ENCODE results near the gene TWF2. TPM values are rescaled to one million over a fixed set of nuclear protein-coding genes. Genes with fewer than 3 reads are reported as not detected.

The TWF2 gene
- total and polyA plus RNA-seq, 10 of the 15 experiments (the other 5 are each of a cell fraction or from before 2014, with no cell fraction given), result 0.16 to 106 (median 68.5) TPM

- Histone ChIP-seq H2AFZ (ENCODE audit: control insufficient read depth, low read depth, low read length) (no peak overlapping the region), H3K36me3 (ENCODE audit: control insufficient read depth in 2 of 2, insufficient read depth in 2 of 2, low read length in 1 of 2) (peaks cover 17 to 21% of the 10 kb centered on the region in 2 experiments), H3K27me3 (replicated peaks in 1 of 2; ENCODE audit: control insufficient read depth in 2 of 2, insufficient read depth in 2 of 2, low read length in 1 of 2) (no peaks in the 10 kb centered on the region), H3K4me3 (no peak overlapping the region), H3K79me2 (ENCODE audit: control insufficient read depth, insufficient read depth, low read length) (peaks cover 4% of the 10 kb centered on the region), H3K4me2 (ENCODE audit: control insufficient read depth, insufficient read depth) (no peak overlapping the region), H4K20me1 (ENCODE audit: control insufficient read depth, insufficient read depth) (no peaks in the 10 kb centered on the region), H3K27ac (ENCODE audit: control insufficient read depth, insufficient read depth) (no peak overlapping the region), H3K9me3 (replicated peaks; ENCODE audit: control insufficient read depth, insufficient read depth, low read length) (no peaks in the 10 kb centered on the region), H3K9ac (ENCODE audit: control insufficient read depth, insufficient read depth, low read length) (no peak overlapping the region), H3K4me1 (ENCODE audit: control insufficient read depth, insufficient read depth, low read length) (peaks cover 43% of the 10 kb centered on the region)
- FAIRE-seq (no peak), ATAC-seq (no peak), DNase-seq (ENCODE audit: low read depth, low spot score) (no peak)
- no TSS peak for BruUV-seq (replicated peaks)
- POLR2A ChIA-PET, result interaction anchor here (0.7 to 7.8 kb wide), 6 partner anchors 10 to 38 kb away, joined by 3 to 60 read pairs (median 4); partner anchors contain the start of genes TWF2 and WDR82
- RAD21 ChIA-PET (ENCODE audit: unreplicated experiment), result interaction anchor here (1.2 kb wide), 1 partner anchor 8 kb away, joined by 3 read pairs; no protein-coding TSS in a partner anchor
- SMC1A ChIA-PET (ENCODE audit: uncharacterized antibody, unreplicated experiment), result interaction anchor here (1.1 kb wide), 1 partner anchor 13 kb away, joined by 5 read pairs; no protein-coding TSS in a partner anchor
- in situ Hi-C loops (cut with MboI) (no loop called here), intact Hi-C loops (cut with micrococcal nuclease; ENCODE audit: unreplicated experiment) (no loop called here)
- 73% methylated on average over 9 of the region's 10 CpGs for WGBS (ENCODE audit: insufficient coverage, insufficient replicate concordance, low lambda C conversion rate, missing lambda C conversion rate)
- CTCF ChIA-PET, result interaction anchor here (0.9 to 1.5 kb wide), 5 partner anchors 9 to 90 kb away, joined by 3 to 5 read pairs (median 4); no protein-coding TSS in a partner anchor
- peak; percentile 70; the same call in 1 of the 2 replicates for TF ChIP-seq BMI1 (IDR thresholded peaks at IDR 0.05; ENCODE audit: borderline replicate concordance)
- TF ChIP-seq E2F8 (IDR thresholded peaks at IDR 0.05; ENCODE audit: low read depth, partially characterized antibody), result no peak
- peak; percentile 44; the same call in 1 of the 2 replicates for TF ChIP-seq POLR2A (IDR thresholded peaks at IDR 0.05; ENCODE audit: low read depth, low read length)
Observed at GRCh38 chr3:52248816-52249547, 10.0 kb upstream of the TWF2 start.

All from GM12878 (cell line).